Measurements from ENCODE around the gene STK32B. TPM values are rescaled to one million over a fixed set of nuclear protein-coding genes. Genes with fewer than 3 reads are reported as not detected.

STK32B gene
- total RNA-seq, 1 donor from 2014 or later = 2.5 TPM

DNA sequence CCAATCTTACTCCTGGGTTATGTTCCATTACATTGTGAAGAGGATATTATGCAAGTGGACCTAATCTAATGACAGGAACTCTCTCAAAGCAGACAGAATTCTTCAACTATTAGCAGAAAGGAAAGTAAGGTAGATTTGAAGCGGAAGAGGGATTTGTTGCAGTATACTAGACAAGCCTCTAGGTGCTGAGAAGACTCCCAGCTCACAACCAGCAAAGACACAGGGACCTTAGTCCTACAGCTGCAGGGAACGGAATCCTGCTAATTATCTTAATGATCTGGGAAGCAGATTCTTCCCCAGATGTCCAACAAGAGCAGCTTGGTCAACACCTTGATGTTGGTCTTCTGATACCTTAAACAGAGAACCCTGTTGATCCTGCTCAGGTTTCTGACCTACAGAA lies 73.6 kb downstream of the STK32B start:
- Mint-ChIP-seq H3K36me3 (ENCODE audit: unreplicated experiment) (no peaks in the 10 kb centered on the region), H3K9me3 (ENCODE audit: unreplicated experiment) (no peaks in the 10 kb centered on the region), H3K4me1 (ENCODE audit: low read depth, unreplicated experiment) (no peaks in the 10 kb centered on the region), H3K27ac (ENCODE audit: unreplicated experiment) (no peak overlapping the region), H3K27me3 (ENCODE audit: unreplicated experiment) (peaks cover 2% of the 10 kb centered on the region), H3K4me3 (ENCODE audit: unreplicated experiment) (no peak overlapping the region)
- TF ChIP-seq, protein P1, sequence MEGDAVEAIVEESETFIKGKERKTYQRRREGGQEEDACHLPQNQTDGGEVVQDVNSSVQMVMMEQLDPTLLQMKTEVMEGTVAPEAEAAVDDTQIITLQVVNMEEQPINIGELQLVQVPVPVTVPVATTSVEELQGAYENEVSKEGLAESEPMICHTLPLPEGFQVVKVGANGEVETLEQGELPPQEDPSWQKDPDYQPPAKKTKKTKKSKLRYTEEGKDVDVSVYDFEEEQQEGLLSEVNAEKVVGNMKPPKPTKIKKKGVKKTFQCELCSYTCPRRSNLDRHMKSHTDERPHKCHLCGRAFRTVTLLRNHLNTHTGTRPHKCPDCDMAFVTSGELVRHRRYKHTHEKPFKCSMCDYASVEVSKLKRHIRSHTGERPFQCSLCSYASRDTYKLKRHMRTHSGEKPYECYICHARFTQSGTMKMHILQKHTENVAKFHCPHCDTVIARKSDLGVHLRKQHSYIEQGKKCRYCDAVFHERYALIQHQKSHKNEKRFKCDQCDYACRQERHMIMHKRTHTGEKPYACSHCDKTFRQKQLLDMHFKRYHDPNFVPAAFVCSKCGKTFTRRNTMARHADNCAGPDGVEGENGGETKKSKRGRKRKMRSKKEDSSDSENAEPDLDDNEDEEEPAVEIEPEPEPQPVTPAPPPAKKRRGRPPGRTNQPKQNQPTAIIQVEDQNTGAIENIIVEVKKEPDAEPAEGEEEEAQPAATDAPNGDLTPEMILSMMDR (IDR thresholded peaks at IDR 0.05; ENCODE audit: partially characterized antibody, unreplicated experiment) = no peak
- DNase-seq = no peak

- Mint-ChIP-seq H3K27ac (ENCODE audit: unreplicated experiment) (no peak overlapping the region), H3K9me3 (ENCODE audit: unreplicated experiment) (no peaks in the 10 kb centered on the region), H3K27me3 (ENCODE audit: unreplicated experiment) (peaks cover 2% of the 10 kb centered on the region), H3K4me3 (ENCODE audit: unreplicated experiment) (no peak overlapping the region), H3K4me1 (ENCODE audit: low read depth, unreplicated experiment) (no peaks in the 10 kb centered on the region), H3K36me3 (ENCODE audit: unreplicated experiment) (no peaks in the 10 kb centered on the region)
- no peak for DNase-seq
- TF ChIP-seq, protein P1 (IDR thresholded peaks at IDR 0.05; ENCODE audit: partially characterized antibody, unreplicated experiment) = no peak
Observed at GRCh38 chr4:5125321-5125720, 74.0 kb downstream of the STK32B start.

DNA sequence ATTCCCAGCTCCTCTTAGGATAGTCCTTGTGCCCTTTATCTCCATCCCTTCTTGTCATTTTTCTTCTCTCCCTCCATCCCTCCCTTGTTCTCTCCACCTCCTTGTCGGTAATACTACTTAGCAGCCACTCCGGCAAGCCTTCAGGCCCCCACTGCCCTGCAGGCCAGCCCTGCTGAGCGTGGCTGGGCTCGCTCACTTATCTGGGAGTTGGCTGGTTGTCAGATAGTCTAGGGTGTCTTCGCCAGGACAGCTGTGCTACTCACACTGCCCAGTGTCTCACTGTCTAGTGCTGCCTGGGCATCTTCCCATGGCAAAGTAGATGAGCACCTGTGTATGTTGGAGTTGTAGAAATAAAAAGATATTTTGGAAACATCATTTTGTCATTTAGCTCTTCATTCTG lies 75.0 kb downstream of the STK32B start:
- H3K36me3 Mint-ChIP-seq (ENCODE audit: unreplicated experiment) = peaks cover 2% of the 10 kb centered on the region

GRCh38 chr4:5126857-5127256 lies 75.6 kb downstream of the STK32B start:
- Mint-ChIP-seq H3K4me3 (ENCODE audit: unreplicated experiment) (no peak overlapping the region), H3K36me3 (ENCODE audit: unreplicated experiment) (peaks cover 8% of the 10 kb centered on the region), H3K27me3 (ENCODE audit: unreplicated experiment) (peaks cover 2% of the 10 kb centered on the region), H3K27ac (ENCODE audit: unreplicated experiment) (no peak overlapping the region), H3K9me3 (ENCODE audit: unreplicated experiment) (no peaks in the 10 kb centered on the region), H3K4me1 (ENCODE audit: low read depth, unreplicated experiment) (no peaks in the 10 kb centered on the region)
- TF ChIP-seq, protein P1 (IDR thresholded peaks at IDR 0.05; ENCODE audit: partially characterized antibody, unreplicated experiment) = no peak
- DNase-seq = no peak

More for the DNA sequence above, 75.0 kb downstream of the STK32B start:
- Mint-ChIP-seq H3K4me3 (ENCODE audit: unreplicated experiment) (no peak overlapping the region), H3K27me3 (ENCODE audit: unreplicated experiment) (peaks cover 2% of the 10 kb centered on the region), H3K4me1 (ENCODE audit: low read depth, unreplicated experiment) (no peaks in the 10 kb centered on the region), H3K27ac (ENCODE audit: unreplicated experiment) (no peak overlapping the region), H3K9me3 (ENCODE audit: unreplicated experiment) (no peaks in the 10 kb centered on the region)
- DNase-seq = no peak
- TF ChIP-seq, protein P1 (IDR thresholded peaks at IDR 0.05; ENCODE audit: partially characterized antibody, unreplicated experiment) = no peak

- no peak overlapping the region for H3K4me3 Mint-ChIP-seq (ENCODE audit: unreplicated experiment)
- H3K27ac Mint-ChIP-seq (ENCODE audit: unreplicated experiment) = no peak overlapping the region
- peaks cover 11% of the 10 kb centered on the region for H3K36me3 Mint-ChIP-seq (ENCODE audit: unreplicated experiment)
- TF ChIP-seq, protein P1 (IDR thresholded peaks at IDR 0.05; ENCODE audit: partially characterized antibody, unreplicated experiment) = no peak
- no peak for DNase-seq
- no peaks in the 10 kb centered on the region for H3K9me3 Mint-ChIP-seq (ENCODE audit: unreplicated experiment)
- no peaks in the 10 kb centered on the region for H3K4me1 Mint-ChIP-seq (ENCODE audit: low read depth, unreplicated experiment)
- H3K27me3 Mint-ChIP-seq (ENCODE audit: unreplicated experiment) = peaks cover 2% of the 10 kb centered on the region
Observed at GRCh38 chr4:5127556-5127955, 76.3 kb downstream of the STK32B start.

All from glutamatergic neuron (in vitro differentiated cells).